HEK293 (cell line): Measurements from ENCODE around the gene SLC51A.

Source experiments
- KLF10 ChIP-seq: fragments of 450-650 bp; IDR thresholded peaks from 2 replicates; pipeline ENCODE4 v1.5.1; 2018; ENCODE audit warnings: missing biosample characterization, mild to moderate bottlenecking, missing genetic modification characterization
- SP2 ChIP-seq: fragments of 450-650 bp; formaldehyde crosslinking; IDR thresholded peaks from 2 replicates; pipeline ENCODE4 v1.5.1; 2016; ENCODE audit warnings: missing biosample characterization, missing genetic modification characterization
- TCF7L2 ChIP-seq: IDR thresholded peaks from 2 replicates; pipeline ENCODE4 v1.6.1; 2011; ENCODE audit warnings: low read depth, mild to moderate bottlenecking, inconsistent platforms, low read length, moderate library complexity, borderline replicate concordance
- ZBTB8A ChIP-seq: fragments of 450-650 bp; formaldehyde crosslinking; IDR thresholded peaks from 2 replicates; pipeline ENCODE4 v1.5.1; 2016; ENCODE audit warnings: missing biosample characterization, missing genetic modification characterization
- ZNF24 ChIP-seq: fragments of 450-650 bp; formaldehyde crosslinking; IDR thresholded peaks from 2 replicates; pipeline ENCODE4 v1.5.1; 2016; ENCODE audit warnings: missing biosample characterization, missing genetic modification characterization
- ZNF514 ChIP-seq: fragments of 450-650 bp; formaldehyde crosslinking; IDR thresholded peaks from 2 replicates; pipeline ENCODE4 v1.5.1; 2016; ENCODE audit warnings: missing biosample characterization, missing genetic modification characterization
- ZNF785 ChIP-seq: fragments of 450-650 bp; formaldehyde crosslinking; IDR thresholded peaks from 2 replicates; pipeline ENCODE4 v1.5.1; 2016; ENCODE audit warnings: missing biosample characterization, missing genetic modification characterization
- TF ChIP-seq, protein P1 (sequence below): fragments of 450-650 bp; formaldehyde crosslinking; IDR thresholded peaks from 2 replicates; pipeline ENCODE4 v1.5.1; 2016; ENCODE audit warnings: missing biosample characterization, missing genetic modification characterization
- TF ChIP-seq, protein P2 (sequence below): fragments of 450-650 bp; formaldehyde crosslinking; IDR thresholded peaks from 2 replicates; pipeline ENCODE4 v1.5.1; 2016; ENCODE audit warnings: missing biosample characterization, missing genetic modification characterization
- TF ChIP-seq, protein P3 (sequence below): fragments of 450-650 bp; formaldehyde crosslinking; IDR thresholded peaks from 2 replicates; pipeline ENCODE4 v1.5.1; 2016; ENCODE audit warnings: missing biosample characterization, missing genetic modification characterization, borderline replicate concordance
- TF ChIP-seq, protein P4 (sequence below): fragments of 450-650 bp; formaldehyde crosslinking; IDR thresholded peaks from 2 replicates; pipeline ENCODE4 v1.5.1; 2016; ENCODE audit warnings: missing biosample characterization, missing genetic modification characterization, low read depth
- TF ChIP-seq, protein P5 (sequence below): fragments of 450-650 bp; formaldehyde crosslinking; IDR thresholded peaks from 2 replicates; pipeline ENCODE4 v1.5.1; 2016; ENCODE audit warnings: missing biosample characterization, missing genetic modification characterization
- TF ChIP-seq, protein P6 (sequence below): sonication (generic); formaldehyde crosslinking; IDR thresholded peaks from 2 replicates; pipeline ENCODE4 v1.8.1; 2022; ENCODE audit warnings: mild to moderate bottlenecking, moderate library complexity, missing genetic modification reagents
- TF ChIP-seq, protein P7 (sequence below): fragments of 450-650 bp; formaldehyde crosslinking; IDR thresholded peaks from 2 replicates; pipeline ENCODE4 v1.5.1; 2016; ENCODE audit warnings: missing biosample characterization, missing genetic modification characterization

DNA sequence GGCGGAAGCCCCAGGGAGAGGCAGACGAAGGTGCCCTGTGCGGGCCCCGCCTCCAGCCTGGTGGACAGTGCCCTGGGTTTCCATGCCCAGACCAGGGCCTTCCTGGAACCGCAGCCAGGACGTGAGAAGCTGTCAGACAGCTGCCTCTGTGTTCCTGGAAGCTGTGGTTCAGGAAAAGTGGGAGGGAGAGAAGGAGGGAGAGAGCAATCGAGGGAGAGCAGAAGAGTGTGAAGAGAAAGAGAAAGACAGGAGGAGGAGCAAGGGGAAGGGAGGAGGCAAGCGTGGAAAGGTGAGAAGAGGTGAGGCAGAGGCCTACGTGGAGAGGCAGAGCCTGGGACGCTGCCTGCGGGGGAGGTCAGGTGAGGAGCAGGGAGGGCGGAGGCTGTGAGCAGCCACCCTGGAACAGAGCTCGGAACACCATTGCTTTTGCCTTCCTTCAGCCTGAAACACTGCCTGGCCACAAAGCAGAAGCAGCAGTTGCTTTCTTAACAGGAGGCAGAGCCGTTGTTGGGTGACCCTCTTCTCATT, 23.7 kb upstream of the SLC51A start:
- no peak for TF ChIP-seq ZNF785 (tag by site-specific recombination)
- TF ChIP-seq, protein P1, sequence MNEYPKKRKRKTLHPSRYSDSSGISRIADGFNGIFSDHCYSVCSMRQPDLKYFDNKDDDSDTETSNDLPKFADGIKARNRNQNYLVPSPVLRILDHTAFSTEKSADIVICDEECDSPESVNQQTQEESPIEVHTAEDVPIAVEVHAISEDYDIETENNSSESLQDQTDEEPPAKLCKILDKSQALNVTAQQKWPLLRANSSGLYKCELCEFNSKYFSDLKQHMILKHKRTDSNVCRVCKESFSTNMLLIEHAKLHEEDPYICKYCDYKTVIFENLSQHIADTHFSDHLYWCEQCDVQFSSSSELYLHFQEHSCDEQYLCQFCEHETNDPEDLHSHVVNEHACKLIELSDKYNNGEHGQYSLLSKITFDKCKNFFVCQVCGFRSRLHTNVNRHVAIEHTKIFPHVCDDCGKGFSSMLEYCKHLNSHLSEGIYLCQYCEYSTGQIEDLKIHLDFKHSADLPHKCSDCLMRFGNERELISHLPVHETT (tag by site-specific recombination), result no peak
- TF ChIP-seq, protein P2, sequence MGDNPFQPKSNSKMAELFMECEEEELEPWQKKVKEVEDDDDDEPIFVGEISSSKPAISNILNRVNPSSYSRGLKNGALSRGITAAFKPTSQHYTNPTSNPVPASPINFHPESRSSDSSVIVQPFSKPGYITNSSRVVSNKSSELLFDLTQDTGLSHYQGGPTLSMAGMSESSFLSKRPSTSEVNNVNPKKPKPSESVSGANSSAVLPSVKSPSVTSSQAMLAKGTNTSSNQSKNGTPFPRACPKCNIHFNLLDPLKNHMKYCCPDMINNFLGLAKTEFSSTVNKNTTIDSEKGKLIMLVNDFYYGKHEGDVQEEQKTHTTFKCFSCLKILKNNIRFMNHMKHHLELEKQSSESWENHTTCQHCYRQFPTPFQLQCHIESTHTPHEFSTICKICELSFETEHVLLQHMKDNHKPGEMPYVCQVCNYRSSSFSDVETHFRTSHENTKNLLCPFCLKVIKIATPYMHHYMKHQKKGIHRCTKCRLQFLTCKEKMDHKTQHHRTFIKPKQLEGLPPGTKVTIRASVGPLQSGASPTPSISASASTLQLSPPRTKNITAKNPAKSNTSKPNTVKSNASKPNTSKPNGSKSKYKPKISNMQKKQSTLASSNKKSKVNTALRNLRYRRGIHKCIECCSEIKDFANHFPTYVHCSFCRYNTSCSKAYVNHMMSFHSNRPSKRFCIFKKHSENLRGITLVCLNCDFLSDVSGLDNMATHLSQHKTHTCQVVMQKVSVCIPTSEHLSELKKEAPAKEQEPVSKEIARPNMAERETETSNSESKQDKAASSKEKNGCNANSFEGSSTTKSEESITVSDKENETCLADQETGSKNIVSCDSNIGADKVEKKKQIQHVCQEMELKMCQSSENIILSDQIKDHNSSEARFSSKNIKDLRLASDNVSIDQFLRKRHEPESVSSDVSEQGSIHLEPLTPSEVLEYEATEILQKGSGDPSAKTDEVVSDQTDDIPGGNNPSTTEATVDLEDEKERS (tag by site-specific recombination), result no peak
- TF ChIP-seq, protein P3, sequence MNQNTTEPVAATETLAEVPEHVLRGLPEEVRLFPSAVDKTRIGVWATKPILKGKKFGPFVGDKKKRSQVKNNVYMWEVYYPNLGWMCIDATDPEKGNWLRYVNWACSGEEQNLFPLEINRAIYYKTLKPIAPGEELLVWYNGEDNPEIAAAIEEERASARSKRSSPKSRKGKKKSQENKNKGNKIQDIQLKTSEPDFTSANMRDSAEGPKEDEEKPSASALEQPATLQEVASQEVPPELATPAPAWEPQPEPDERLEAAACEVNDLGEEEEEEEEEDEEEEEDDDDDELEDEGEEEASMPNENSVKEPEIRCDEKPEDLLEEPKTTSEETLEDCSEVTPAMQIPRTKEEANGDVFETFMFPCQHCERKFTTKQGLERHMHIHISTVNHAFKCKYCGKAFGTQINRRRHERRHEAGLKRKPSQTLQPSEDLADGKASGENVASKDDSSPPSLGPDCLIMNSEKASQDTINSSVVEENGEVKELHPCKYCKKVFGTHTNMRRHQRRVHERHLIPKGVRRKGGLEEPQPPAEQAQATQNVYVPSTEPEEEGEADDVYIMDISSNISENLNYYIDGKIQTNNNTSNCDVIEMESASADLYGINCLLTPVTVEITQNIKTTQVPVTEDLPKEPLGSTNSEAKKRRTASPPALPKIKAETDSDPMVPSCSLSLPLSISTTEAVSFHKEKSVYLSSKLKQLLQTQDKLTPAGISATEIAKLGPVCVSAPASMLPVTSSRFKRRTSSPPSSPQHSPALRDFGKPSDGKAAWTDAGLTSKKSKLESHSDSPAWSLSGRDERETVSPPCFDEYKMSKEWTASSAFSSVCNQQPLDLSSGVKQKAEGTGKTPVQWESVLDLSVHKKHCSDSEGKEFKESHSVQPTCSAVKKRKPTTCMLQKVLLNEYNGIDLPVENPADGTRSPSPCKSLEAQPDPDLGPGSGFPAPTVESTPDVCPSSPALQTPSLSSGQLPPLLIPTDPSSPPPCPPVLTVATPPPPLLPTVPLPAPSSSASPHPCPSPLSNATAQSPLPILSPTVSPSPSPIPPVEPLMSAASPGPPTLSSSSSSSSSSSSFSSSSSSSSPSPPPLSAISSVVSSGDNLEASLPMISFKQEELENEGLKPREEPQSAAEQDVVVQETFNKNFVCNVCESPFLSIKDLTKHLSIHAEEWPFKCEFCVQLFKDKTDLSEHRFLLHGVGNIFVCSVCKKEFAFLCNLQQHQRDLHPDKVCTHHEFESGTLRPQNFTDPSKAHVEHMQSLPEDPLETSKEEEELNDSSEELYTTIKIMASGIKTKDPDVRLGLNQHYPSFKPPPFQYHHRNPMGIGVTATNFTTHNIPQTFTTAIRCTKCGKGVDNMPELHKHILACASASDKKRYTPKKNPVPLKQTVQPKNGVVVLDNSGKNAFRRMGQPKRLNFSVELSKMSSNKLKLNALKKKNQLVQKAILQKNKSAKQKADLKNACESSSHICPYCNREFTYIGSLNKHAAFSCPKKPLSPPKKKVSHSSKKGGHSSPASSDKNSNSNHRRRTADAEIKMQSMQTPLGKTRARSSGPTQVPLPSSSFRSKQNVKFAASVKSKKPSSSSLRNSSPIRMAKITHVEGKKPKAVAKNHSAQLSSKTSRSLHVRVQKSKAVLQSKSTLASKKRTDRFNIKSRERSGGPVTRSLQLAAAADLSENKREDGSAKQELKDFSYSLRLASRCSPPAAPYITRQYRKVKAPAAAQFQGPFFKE, result no peak
- TF ChIP-seq, protein P4, sequence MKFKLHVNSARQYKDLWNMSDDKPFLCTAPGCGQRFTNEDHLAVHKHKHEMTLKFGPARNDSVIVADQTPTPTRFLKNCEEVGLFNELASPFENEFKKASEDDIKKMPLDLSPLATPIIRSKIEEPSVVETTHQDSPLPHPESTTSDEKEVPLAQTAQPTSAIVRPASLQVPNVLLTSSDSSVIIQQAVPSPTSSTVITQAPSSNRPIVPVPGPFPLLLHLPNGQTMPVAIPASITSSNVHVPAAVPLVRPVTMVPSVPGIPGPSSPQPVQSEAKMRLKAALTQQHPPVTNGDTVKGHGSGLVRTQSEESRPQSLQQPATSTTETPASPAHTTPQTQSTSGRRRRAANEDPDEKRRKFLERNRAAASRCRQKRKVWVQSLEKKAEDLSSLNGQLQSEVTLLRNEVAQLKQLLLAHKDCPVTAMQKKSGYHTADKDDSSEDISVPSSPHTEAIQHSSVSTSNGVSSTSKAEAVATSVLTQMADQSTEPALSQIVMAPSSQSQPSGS, result no peak
- TF ChIP-seq ZNF24, result no peak
- TF ChIP-seq, protein P5, sequence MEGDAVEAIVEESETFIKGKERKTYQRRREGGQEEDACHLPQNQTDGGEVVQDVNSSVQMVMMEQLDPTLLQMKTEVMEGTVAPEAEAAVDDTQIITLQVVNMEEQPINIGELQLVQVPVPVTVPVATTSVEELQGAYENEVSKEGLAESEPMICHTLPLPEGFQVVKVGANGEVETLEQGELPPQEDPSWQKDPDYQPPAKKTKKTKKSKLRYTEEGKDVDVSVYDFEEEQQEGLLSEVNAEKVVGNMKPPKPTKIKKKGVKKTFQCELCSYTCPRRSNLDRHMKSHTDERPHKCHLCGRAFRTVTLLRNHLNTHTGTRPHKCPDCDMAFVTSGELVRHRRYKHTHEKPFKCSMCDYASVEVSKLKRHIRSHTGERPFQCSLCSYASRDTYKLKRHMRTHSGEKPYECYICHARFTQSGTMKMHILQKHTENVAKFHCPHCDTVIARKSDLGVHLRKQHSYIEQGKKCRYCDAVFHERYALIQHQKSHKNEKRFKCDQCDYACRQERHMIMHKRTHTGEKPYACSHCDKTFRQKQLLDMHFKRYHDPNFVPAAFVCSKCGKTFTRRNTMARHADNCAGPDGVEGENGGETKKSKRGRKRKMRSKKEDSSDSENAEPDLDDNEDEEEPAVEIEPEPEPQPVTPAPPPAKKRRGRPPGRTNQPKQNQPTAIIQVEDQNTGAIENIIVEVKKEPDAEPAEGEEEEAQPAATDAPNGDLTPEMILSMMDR (tag by site-specific recombination), result no peak
- TF ChIP-seq, protein P6, sequence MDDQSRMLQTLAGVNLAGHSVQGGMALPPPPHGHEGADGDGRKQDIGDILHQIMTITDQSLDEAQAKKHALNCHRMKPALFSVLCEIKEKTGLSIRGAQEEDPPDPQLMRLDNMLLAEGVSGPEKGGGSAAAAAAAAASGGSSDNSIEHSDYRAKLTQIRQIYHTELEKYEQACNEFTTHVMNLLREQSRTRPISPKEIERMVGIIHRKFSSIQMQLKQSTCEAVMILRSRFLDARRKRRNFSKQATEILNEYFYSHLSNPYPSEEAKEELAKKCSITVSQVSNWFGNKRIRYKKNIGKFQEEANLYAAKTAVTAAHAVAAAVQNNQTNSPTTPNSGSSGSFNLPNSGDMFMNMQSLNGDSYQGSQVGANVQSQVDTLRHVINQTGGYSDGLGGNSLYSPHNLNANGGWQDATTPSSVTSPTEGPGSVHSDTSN (CRISPR knock-in tag), result no peak
- TF ChIP-seq SP2 (tag by site-specific recombination), result no peak
- TF ChIP-seq, protein P7, sequence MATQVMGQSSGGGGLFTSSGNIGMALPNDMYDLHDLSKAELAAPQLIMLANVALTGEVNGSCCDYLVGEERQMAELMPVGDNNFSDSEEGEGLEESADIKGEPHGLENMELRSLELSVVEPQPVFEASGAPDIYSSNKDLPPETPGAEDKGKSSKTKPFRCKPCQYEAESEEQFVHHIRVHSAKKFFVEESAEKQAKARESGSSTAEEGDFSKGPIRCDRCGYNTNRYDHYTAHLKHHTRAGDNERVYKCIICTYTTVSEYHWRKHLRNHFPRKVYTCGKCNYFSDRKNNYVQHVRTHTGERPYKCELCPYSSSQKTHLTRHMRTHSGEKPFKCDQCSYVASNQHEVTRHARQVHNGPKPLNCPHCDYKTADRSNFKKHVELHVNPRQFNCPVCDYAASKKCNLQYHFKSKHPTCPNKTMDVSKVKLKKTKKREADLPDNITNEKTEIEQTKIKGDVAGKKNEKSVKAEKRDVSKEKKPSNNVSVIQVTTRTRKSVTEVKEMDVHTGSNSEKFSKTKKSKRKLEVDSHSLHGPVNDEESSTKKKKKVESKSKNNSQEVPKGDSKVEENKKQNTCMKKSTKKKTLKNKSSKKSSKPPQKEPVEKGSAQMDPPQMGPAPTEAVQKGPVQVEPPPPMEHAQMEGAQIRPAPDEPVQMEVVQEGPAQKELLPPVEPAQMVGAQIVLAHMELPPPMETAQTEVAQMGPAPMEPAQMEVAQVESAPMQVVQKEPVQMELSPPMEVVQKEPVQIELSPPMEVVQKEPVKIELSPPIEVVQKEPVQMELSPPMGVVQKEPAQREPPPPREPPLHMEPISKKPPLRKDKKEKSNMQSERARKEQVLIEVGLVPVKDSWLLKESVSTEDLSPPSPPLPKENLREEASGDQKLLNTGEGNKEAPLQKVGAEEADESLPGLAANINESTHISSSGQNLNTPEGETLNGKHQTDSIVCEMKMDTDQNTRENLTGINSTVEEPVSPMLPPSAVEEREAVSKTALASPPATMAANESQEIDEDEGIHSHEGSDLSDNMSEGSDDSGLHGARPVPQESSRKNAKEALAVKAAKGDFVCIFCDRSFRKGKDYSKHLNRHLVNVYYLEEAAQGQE, result no peak
- no peak for TF ChIP-seq ZNF514 (tag by site-specific recombination)
- TF ChIP-seq KLF10 (tag by site-specific recombination), result no peak
- no peak for TF ChIP-seq ZBTB8A
- no peak for TF ChIP-seq TCF7L2
